HG02588 (cell line): Measurements from ENCODE around the gene MAGEA10.
"Not testable (repeated sequence)": the region's sequence is repeated elsewhere in the genome, so short reads cannot be mapped to it uniquely, and the experiment has no call there.

ENCODE experiments used
- ATAC-seq: cut with Tn5 transposase; IDR thresholded peaks from one replicate; pipeline ENCODE4 v1.9.1; 2021; ENCODE audit warnings: mild to moderate bottlenecking, moderate library complexity; ENCODE audit not compliant: unreplicated experiment

The MAGEA10 gene

GRCh38 chrX:152138388-152138784 lies at the start of gene MAGEA10:
Gene MAGEA10 (minus strand): TSS chrX:152138577. CDS start chrX:152135620, 2,957 bp downstream.
- ATAC-seq = no peak

GRCh38 chrX:152177497-152178269 lies 39.3 kb upstream of the MAGEA10 start:
- no peak for ATAC-seq

- no peak for ATAC-seq
Measured at GRCh38 chrX:152177052-152177451, 38.7 kb upstream of the MAGEA10 start.

GRCh38 chrX:152175892-152176291 lies 37.5 kb upstream of the MAGEA10 start:
- ATAC-seq = not testable (repeated sequence)

GRCh38 chrX:152173923-152174322 lies 35.5 kb upstream of the MAGEA10 start:
- ATAC-seq = not testable (repeated sequence)

GRCh38 chrX:152170621-152171020 lies 32.2 kb upstream of the MAGEA10 start:
- ATAC-seq = no peak

GRCh38 chrX:152165033-152165743 lies 26.8 kb upstream of the MAGEA10 start:
- ATAC-seq = no peak

- ATAC-seq = no peak
Measured at GRCh38 chrX:152157042-152157441, 18.7 kb upstream of the MAGEA10 start.

GRCh38 chrX:152155766-152156310 lies 17.5 kb upstream of the MAGEA10 start:
- no peak for ATAC-seq

- no peak for ATAC-seq
Measured at GRCh38 chrX:152154050-152154449, 15.7 kb upstream of the MAGEA10 start.

GRCh38 chrX:152151256-152151655 lies 12.9 kb upstream of the MAGEA10 start:
- ATAC-seq = no peak

GRCh38 chrX:152149648-152150047 lies 11.3 kb upstream of the MAGEA10 start:
- ATAC-seq = no peak

GRCh38 chrX:152139589-152139988 lies 1.2 kb upstream of the MAGEA10 start:
- ATAC-seq = no peak

GRCh38 chrX:152137771-152138387 lies 498 bp downstream of the MAGEA10 start:
- no peak for ATAC-seq

- ATAC-seq = no peak
Measured at GRCh38 chrX:152136312-152136711, 2.1 kb downstream of the MAGEA10 start.

GRCh38 chrX:152131525-152131924 lies 6.9 kb downstream of the MAGEA10 start:
- ATAC-seq = no peak

GRCh38 chrX:152129069-152129844 lies 9.1 kb downstream of the MAGEA10 start:
- ATAC-seq = not testable (repeated sequence)

GRCh38 chrX:152117305-152117704 lies 21.1 kb downstream of the MAGEA10 start:
- no peak for ATAC-seq

- no peak for ATAC-seq
Measured at GRCh38 chrX:152108527-152108926, 29.9 kb downstream of the MAGEA10 start.

GRCh38 chrX:152103866-152104265 lies 34.5 kb downstream of the MAGEA10 start:
- no peak for ATAC-seq

- no peak for ATAC-seq
Measured at GRCh38 chrX:152086141-152086540, 52.2 kb downstream of the MAGEA10 start.
